ENCODE results near the gene FAM124B.
"Not testable (repeated sequence)": the region's sequence is repeated elsewhere in the genome, so short reads cannot be mapped to it uniquely, and the experiment has no call there.

The FAM124B gene

DNA sequence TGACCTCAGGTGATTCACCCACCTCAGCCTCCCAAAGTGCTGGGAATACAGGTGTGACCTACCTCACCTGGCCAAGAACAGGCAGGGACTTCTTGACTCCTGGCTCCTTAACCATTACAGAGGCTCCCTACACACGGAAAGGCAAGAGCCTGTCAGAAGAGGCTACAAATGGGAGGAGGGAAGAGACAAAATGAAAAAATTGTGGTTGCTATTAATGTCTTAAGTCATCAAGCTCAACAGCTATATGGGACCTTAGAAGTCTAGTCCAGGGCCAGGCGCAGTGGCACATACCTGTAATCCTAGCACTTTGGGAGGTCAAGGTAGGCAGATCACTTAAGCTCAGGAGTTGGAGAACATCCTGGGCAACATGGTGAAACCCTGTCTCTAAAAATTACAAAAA is 11.5 kb upstream of the FAM124B start:
- DNase-seq (ENCODE audit: low read depth): no peak

- peak; percentile 59 for DNase-seq (ENCODE audit: low read depth)
Measured at GRCh38 chr2:224412141-224413015, 10.5 kb upstream of the FAM124B start.

GRCh38 chr2:224410946-224411561 is 9.1 kb upstream of the FAM124B start:
- DNase-seq (ENCODE audit: low read depth): peak; percentile 32

- DNase-seq (ENCODE audit: low read depth): no peak
Measured at GRCh38 chr2:224408676-224409075, 6.8 kb upstream of the FAM124B start.

- no peak for DNase-seq (ENCODE audit: low read depth)
Measured at GRCh38 chr2:224407241-224407701, 5.4 kb upstream of the FAM124B start.

GRCh38 chr2:224405841-224406370 is 4.0 kb upstream of the FAM124B start:
- DNase-seq (ENCODE audit: low read depth): no peak

DNA sequence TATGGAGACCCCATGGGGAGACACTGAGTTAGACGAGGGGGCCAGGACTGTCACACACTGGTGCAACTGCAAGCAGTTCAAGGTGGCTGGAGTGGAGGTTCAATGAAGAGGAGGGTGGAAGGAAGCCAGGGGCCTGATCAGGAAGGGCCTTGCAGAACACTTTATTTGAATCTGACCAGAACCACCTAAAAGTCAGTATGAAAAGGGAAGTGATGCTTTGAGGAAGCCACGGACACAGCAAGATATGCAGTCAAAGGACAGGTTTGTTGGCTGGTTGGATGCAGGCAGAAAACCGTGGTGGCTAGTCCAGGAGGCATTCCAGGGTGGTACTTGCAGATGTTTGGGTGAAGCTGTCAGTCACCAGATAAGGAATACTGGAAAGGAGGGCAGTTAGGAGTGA is 3.5 kb upstream of the FAM124B start:
- no peak for DNase-seq (ENCODE audit: low read depth)

DNA sequence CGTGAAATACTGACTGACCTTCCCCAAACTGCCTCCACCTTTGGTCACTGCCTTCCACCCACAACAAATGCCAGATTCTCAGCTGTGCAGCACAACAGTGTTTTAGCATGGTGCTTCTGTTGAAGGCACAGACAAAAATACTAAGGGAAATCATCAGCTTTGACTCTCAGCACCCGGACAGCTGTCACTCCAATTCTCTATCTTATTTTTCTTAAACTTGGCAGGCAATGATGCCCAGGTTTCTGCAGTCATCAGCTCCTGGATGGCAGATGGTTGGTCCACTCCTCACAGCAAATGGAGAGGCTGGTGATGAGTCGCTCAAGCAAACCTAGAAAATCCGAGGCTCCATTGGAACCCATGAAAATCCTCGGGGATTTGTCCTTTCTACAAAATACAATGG is 2.9 kb upstream of the FAM124B start:
- no peak for DNase-seq (ENCODE audit: low read depth)

DNA sequence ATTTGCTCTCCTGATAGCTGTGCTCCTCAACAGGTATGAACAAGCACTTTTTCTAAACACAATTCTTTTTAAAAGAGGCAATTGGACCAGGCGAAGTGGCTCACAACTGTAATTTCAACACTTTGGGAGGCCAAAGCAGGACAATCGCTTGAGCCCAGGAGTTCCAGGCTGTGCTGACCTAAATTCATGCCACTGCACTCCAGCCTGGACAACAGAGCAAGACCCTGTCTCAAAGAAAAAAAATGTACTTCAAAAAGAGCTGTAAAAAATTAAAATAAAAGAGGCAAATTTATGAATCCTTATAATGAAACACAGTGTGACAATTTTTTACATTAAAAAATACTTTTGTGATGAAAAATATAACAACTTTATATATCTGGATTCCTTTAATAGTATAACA is 1.8 kb upstream of the FAM124B start:
- no peak for DNase-seq (ENCODE audit: low read depth)

- no peak for DNase-seq (ENCODE audit: low read depth)
Measured at GRCh38 chr2:224400886-224401632, 848 bp downstream of the FAM124B start.

DNA sequence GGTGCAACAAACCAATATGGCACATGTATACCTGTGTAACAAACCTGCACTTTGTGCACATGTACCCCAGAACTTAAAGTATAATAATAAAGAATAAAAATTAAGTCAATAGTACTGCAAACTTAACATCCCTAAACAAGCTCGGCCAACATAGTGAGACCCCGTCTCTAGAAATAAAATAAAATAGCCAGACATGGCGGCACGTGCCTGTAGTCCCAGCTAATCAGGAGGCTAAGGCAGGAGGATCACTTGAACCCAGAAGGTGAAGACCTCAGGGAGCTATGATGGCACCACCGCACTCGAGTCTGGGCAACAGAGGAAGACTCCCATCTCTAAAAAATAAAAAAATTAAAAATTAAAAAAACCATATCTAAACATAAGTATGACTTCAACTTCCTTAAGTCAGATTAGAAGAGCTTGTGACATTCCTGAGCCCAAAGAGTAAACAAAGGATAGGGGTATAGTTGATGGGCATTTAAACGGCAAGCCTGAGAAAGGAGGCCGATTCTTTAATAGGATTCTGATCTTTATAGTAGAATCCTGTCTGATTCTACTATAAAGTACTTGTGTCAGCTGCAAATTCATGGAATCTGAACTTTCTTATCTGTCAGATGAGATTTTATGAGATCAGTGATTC is 1.6 kb downstream of the FAM124B start:
- DNase-seq (ENCODE audit: low read depth): no peak

DNA sequence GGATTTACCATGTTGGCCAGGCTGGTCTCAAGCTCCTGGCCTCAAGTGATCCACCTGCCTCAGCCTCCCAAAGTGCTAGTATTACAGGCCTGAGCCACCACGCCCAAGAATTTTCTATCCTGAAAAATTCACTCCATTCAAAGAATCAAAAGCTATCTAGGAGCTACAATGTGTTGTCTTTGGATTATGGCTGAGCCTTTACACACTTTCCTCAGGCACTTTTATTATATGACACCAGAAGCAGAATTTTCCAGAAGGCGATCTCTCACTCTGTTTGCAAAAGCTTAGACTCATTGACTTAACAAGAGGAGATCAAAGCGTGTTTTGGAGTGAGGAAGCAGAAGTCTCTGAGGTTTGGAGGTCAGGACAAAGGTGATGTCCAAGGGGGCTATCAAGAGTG is 3.6 kb downstream of the FAM124B start:
- no peak for DNase-seq (ENCODE audit: low read depth)

GRCh38 chr2:224397100-224397499 is 4.8 kb downstream of the FAM124B start:
- not testable (repeated sequence) for DNase-seq (ENCODE audit: low read depth)

DNA sequence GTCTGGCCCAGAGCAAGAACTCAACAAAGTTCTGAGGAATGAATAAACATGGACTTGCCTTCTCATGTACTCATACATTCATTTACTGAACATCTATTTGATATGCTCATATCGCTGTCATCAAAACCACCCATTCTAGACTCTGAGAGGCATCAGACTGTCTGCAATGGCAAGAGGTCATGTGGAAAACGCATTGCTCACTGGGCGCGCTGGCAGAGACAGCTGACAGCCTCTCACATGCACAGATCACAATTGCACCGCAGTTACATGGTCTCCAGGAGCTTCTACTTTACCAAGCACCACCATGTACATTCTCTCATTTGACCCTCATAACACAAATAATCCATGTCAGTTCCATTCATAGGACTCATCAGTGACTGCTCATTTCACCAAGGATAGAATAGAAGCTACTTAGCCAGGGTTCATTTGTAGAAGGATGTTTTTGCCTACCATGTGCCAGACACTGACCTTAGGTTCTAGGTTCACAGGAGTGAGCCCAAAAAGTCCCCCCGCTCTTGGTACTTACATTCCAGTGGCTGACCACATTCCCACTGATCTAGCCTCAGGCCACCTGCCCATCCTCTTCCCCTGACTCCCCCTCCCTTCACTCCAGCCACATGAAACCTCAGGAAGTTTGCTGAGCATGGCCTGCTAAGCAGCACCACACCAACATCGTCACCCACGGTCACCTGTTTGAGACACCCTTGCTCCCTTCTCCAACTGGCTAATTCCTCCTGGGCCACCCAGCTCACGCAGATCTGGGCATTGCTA is 6.1 kb downstream of the FAM124B start:
- DNase-seq (ENCODE audit: low read depth): no peak

DNA sequence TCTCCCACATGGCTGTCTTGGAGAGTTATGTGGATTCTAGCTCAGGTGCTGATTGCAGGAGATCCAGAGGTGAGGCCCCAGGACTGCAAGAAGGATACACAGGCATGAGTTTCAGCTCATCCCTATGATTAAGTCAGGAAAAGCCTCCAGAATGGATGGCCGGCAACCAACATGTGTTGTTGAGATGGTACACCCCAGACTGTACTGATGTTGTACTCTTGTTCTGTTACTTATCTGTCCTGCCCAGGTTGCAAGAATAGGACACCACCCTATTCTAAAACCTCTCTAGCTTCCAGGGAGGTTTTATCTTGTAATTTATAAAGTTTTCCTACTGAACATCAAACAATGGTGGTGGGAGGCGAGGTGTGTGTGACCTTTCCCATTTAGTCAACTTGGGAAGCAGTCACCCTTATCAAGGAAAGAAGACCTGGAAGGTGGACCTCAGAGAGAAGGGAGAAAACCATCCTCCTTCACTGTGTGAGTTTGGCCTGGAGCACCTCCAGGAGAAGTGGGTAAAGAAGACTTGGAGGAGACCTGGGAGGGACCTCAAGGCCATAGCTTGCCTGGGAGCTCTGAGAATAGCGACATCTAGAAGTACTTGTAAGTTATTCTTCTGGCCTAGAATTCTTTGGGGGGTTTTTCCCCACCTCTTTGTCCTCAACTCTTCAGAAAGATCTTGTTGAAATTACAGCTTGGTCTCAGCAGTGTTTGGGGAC is 8.6 kb downstream of the FAM124B start:
- no peak for DNase-seq (ENCODE audit: low read depth)

DNA sequence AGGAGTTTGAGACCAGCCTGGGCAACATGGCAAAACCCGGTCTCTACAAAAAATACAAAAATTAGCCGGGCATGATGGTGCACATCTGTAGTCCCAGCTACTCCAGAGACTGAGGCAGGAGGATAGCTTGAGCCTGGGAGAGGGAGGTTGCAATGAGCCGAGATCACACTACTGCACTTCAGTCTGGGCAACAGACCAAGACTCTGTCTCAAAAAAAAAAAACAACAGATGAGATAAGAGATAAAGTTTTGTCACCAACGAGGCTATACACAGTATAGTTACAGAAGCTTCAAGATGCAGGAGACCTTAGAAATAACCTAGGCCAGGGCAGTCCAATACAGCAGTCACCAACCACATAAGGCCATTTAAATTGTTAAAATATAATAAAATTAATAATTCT is 9.4 kb downstream of the FAM124B start:
- DNase-seq (ENCODE audit: low read depth): no peak

GRCh38 chr2:224389317-224389716 is 12.6 kb downstream of the FAM124B start:
- DNase-seq (ENCODE audit: low read depth): no peak

DNA sequence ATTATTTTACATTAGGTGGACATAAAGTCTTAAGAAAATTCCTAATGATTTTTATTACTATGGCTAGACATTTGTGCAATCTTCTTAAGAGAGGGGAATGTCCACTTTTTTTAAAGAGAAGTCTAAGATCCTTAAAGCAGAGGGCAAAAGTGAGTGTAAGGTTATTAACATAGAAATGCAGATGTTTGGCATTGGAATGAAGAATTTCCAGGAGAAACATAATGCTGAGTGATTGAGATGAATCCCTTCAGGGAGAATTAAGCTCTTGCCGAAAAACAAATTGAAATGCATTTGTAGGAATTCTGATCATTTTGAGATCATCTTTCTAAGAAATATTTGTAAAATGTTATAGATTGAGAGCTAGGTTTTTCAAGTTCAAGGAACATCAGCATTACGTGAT is 15.0 kb downstream of the FAM124B start:
- DNase-seq (ENCODE audit: low read depth): no peak

DNA sequence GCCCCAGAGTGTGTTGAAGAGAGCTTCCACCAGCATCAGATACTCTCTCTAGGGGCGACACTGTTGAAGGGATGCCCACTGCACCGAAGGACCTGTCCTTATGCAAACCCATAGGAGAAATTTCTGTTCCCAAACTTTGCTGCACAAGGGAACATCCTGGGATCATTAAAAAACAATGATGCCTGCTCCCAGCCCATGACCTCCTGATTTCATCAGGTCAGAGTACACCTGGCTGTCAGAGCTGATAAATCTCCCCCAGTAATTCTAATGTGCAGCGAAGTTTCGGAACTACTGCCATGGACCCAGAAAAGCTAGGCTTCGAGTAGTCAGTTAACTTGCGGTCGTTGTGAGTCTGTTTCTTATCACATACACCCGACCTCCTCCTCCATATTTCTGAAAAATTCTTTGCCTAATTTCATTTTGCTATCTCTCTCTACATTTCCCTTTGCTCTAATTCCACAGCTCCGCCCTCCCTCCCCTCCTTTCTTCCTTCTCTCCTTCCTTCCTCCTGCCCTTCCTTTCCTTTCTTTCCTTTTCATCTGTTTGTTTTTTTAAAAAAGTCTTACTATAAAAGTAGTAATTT is 18.8 kb downstream of the FAM124B start:
- DNase-seq (ENCODE audit: low read depth): no peak

- not testable (repeated sequence) for DNase-seq (ENCODE audit: low read depth)
Measured at GRCh38 chr2:224382280-224382647, 19.6 kb downstream of the FAM124B start.

Measured in iris pigment epithelial cell (primary cell).